Cardiac muscle cell (in vitro differentiated cells and primary cell): ENCODE data around the gene RIPK1. TPM values are rescaled to one million over a fixed set of nuclear protein-coding genes. Genes with fewer than 3 reads are reported as not detected.
A peak's percentile ranks its signal among the peaks of the same experiment; 100 is the strongest.

Source experiments
- DNase-seq, 2 donors: peaks; one replicate each; pipeline versions ENCODE4 v3.0.0 to v3.0.0-alpha.2; 2010 to 2017; ENCODE audit warnings: low read depth in 1 of 2, low spot score in 1 of 2
- H3K27ac ChIP-seq: fragments of 200-600 bp; sonication (generic); 2 replicates; pipeline ENCODE4 v1.5.1; 2016
- H3K27me3 ChIP-seq: fragments of 200-600 bp; sonication (generic); 2 replicates; pipeline ENCODE4 v1.6.0; 2016; ENCODE audit warnings: control low read depth
- H3K36me3 ChIP-seq: fragments of 200-600 bp; sonication (generic); 2 replicates; pipeline ENCODE4 v1.5.1; 2016; ENCODE audit warnings: control low read depth
- H3K4me1 ChIP-seq: fragments of 200-600 bp; sonication (generic); 2 replicates; pipeline ENCODE4 v1.8.1; 2017; ENCODE audit warnings: low read depth, mild to moderate bottlenecking, mixed run types
- H3K4me3 ChIP-seq: fragments of 200-600 bp; sonication (generic); 2 replicates; pipeline ENCODE4 v1.5.1; 2016; ENCODE audit warnings: mild to moderate bottlenecking
- H3K9me3 ChIP-seq: fragments of 200-600 bp; sonication (generic); 2 replicates; pipeline ENCODE4 v1.5.1; 2017; ENCODE audit warnings: low read depth, mild to moderate bottlenecking, control low read depth
- polyA plus RNA-seq: library from polyadenylated mRNA; unstranded; fragments of >200 nt; fragmentation: Nextera tagmentation; extraction: Ambion mirVana; gene quantifications from 2 replicates; pipeline ENCODE4 v1.2.1, GENCODE V29; 2016
- total RNA-seq: library from RNA; depleted of rRNA; stranded (reverse); fragments of >200 nt; gene quantifications from 2 replicates; pipeline ENCODE4 v1.2.3, GENCODE V29; 2016
- TF ChIP-seq, protein P1 (sequence below): IDR thresholded peaks from 2 replicates; pipeline ENCODE4 v1.5.1; 2012; ENCODE audit warnings: low read depth, mild to moderate bottlenecking, low read length

The RIPK1 gene
- total and polyA plus RNA-seq, 2 experiments from 2014 or later, result 3.4 to 7.4 TPM

DNA sequence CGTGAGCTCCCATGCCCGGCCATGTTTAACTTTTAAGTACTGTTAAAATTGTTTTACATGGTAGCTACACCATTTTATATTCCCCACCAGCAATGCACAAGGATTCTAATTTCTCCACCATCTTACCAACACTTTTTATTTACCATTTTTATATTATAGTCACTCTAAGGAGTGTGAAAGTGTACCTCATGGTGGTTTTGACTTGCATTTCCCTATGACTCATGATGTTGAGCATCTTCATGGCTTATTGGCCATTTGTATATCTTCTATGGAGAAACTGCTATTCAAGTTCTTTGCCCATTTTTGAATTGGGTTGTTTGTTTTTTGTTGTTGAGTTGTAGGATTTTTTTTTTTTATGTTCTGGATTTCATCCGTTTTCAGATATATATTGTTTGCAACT is 34.6 kb downstream of the RIPK1 start:
- DNase-seq, result no peak
- peaks cover 15% of the 10 kb centered on the region for H3K36me3 ChIP-seq

DNA sequence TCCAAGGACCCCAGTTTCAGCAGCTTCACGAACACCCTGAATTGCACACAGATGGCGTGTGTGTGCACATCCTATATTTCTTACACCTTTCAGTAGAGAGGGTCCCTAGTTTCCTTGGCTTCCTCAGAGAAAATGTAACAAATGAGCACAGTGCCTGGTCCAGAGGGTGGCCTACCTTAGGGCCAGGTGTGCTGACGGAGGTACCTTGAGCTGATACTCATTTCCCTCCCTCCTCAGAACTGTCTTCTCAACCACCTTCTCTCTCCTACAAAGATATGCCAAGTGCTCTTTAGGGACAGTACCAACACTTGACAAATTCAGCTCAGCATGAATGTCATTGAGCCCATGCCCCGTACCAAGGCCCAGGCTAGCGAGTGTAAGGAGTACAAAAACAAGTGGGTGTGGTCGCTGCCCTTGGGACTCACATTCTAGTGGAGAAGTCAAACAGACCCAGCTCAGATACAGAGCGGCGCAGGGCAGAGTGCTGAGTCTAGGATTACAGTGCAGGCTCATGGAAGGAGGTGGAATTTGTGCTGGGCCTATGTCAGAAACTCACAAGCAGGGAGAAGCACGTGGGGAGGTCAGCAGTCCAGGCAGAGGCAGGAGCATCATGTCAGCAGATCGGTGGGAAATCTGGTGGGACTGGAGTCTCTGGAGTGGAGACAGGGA is 40.6 kb downstream of the RIPK1 start:
- Histone ChIP-seq H3K9me3 (no peaks in the 10 kb centered on the region), H3K4me3 (no peak overlapping the region), H3K4me1 (no peaks in the 10 kb centered on the region), H3K36me3 (peaks cover 17% of the 10 kb centered on the region), H3K27me3 (no peaks in the 10 kb centered on the region), H3K27ac (no peak overlapping the region)
- no peak for DNase-seq
- TF ChIP-seq, protein P1, sequence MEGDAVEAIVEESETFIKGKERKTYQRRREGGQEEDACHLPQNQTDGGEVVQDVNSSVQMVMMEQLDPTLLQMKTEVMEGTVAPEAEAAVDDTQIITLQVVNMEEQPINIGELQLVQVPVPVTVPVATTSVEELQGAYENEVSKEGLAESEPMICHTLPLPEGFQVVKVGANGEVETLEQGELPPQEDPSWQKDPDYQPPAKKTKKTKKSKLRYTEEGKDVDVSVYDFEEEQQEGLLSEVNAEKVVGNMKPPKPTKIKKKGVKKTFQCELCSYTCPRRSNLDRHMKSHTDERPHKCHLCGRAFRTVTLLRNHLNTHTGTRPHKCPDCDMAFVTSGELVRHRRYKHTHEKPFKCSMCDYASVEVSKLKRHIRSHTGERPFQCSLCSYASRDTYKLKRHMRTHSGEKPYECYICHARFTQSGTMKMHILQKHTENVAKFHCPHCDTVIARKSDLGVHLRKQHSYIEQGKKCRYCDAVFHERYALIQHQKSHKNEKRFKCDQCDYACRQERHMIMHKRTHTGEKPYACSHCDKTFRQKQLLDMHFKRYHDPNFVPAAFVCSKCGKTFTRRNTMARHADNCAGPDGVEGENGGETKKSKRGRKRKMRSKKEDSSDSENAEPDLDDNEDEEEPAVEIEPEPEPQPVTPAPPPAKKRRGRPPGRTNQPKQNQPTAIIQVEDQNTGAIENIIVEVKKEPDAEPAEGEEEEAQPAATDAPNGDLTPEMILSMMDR, result no peak

More for the DNA sequence above, 34.6 kb downstream of the RIPK1 start:
- Histone ChIP-seq H3K27ac (no peak overlapping the region), H3K4me3 (no peak overlapping the region), H3K9me3 (no peaks in the 10 kb centered on the region), H3K4me1 (no peaks in the 10 kb centered on the region), H3K27me3 (no peaks in the 10 kb centered on the region)
- TF ChIP-seq, protein P1, result no peak

GRCh38 chr6:3109761-3110160 is 41.5 kb downstream of the RIPK1 start:
- Histone ChIP-seq H3K36me3 (peaks cover 17% of the 10 kb centered on the region), H3K27ac (no peak overlapping the region)

DNA sequence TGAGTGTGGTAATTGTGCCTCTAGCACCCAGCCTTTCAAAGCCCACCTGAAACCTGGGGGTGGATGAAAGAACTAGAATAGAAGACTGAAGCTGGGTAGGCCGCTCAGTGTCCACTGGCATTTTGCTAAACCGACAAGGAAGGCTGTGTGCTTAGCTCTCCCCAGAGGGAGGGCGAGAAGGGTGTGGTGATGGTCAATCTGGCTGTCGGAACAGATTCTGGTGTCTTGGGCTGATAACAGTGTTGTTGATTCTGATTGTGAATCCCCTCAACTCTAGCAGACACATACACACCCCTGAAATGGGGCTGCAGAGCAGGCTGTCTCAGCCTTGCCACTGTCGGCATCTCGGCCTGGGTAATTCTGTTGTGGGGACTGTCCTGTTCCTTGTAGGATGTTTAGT is 46.1 kb downstream of the RIPK1 start:
- no peak overlapping the region for H3K4me3 ChIP-seq
- H3K4me1 ChIP-seq, result no peaks in the 10 kb centered on the region
- H3K36me3 ChIP-seq, result peaks cover 7% of the 10 kb centered on the region
- no peaks in the 10 kb centered on the region for H3K9me3 ChIP-seq
- H3K27me3 ChIP-seq, result no peaks in the 10 kb centered on the region
- DNase-seq, result no peak
- TF ChIP-seq, protein P1, result no peak
- H3K27ac ChIP-seq, result no peak overlapping the region

More at GRCh38 chr6:3109761-3110160, 41.5 kb downstream of the RIPK1 start:
- Histone ChIP-seq H3K27me3 (no peaks in the 10 kb centered on the region), H3K9me3 (no peaks in the 10 kb centered on the region), H3K4me3 (no peak overlapping the region), H3K4me1 (no peaks in the 10 kb centered on the region)
- TF ChIP-seq, protein P1, result no peak
- no peak for DNase-seq

- Histone ChIP-seq H3K27ac (peak overlapping the region; percentile 73), H3K4me1 (no peaks in the 10 kb centered on the region), H3K9me3 (no peaks in the 10 kb centered on the region), H3K27me3 (no peaks in the 10 kb centered on the region), H3K4me3 (peak overlapping the region; percentile 64), H3K36me3 (peaks cover 5% of the 10 kb centered on the region)
- DNase-seq, result no peak
- TF ChIP-seq, protein P1, result no peak
These were observed 49.6 kb downstream of the RIPK1 start for GRCh38 chr6:3117912-3118352.
